Mesothelial cell of epicardium (in vitro differentiated cells): ENCODE data around the gene TFPT. TPM values are rescaled to one million over a fixed set of nuclear protein-coding genes. Genes with fewer than 3 reads are reported as not detected.

Source experiments
- DNase-seq, 2 experiments: peaks; one replicate each; pipeline ENCODE4 v3.0.0; 2021; ENCODE audit warnings: low spot score in 2 of 2; ENCODE audit not compliant: unreplicated experiment in 2 of 2
- H3K27ac Mint-ChIP-seq: 2 replicates; pipeline ENCODE4 v1.8.0; 2021; ENCODE audit warnings: mixed read lengths
- H3K27me3 Mint-ChIP-seq: 2 replicates; pipeline ENCODE4 v1.8.0; 2021; ENCODE audit warnings: low read depth, mixed read lengths
- H3K36me3 Mint-ChIP-seq: 2 replicates; pipeline ENCODE4 v1.8.0; 2021; ENCODE audit warnings: mixed read lengths
- H3K4me1 Mint-ChIP-seq: 2 replicates; pipeline ENCODE4 v1.8.0; 2021; ENCODE audit warnings: mixed read lengths
- H3K4me3 Mint-ChIP-seq: 2 replicates; pipeline ENCODE4 v1.8.0; 2021; ENCODE audit warnings: mild to moderate bottlenecking, moderate library complexity, mixed read lengths
- H3K9me3 Mint-ChIP-seq: 2 replicates; pipeline ENCODE4 v1.8.0; 2021; ENCODE audit warnings: mixed read lengths
- CTCF ChIP-seq: fragments of 200-600 bp; sonication (generic); IDR thresholded peaks from one replicate; pipeline ENCODE4 v1.5.0; 2021; ENCODE audit warnings: antibody characterized with exemption; ENCODE audit not compliant: unreplicated experiment
- total RNA-seq: library from RNA; stranded (reverse); gene quantifications from 3 replicates; pipeline ENCODE4 v1.2.1, GENCODE V29; 2021

TFPT gene
- total RNA-seq, 1 donor from 2014 or later: 20.7 TPM

DNA sequence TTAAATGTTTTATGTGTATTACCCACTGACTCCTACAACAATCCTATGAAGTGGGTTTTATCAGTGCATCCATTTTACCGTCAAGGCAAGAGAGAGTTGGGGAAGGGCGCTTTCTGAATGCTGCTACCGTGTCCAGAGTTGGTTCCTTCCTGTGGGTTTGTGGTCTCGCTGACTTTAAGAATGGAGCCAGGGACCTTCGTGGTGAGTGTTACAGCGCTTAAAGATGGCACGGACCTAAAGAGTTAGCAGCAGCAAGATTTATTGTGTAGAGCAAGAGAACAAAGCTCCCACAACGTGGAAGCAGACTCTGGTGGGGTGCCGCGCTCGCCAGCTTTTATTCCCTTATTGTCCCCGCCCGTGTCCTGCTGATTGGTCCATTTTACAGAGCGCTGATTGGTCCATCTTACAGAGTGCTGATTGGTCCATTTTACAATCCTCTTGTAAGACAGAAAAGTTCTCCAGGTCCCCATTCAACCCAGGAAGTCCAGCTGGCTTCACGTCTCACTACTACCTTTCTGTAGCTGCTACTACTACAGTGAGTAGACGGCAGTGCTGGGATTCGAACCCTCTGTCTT lies 20.9 kb downstream of the TFPT start:
- Mint-ChIP-seq H3K4me3 (no peak overlapping the region), H3K27ac (no peak overlapping the region), H3K36me3 (no peaks in the 10 kb centered on the region), H3K27me3 (peaks cover 50% of the 10 kb centered on the region), H3K9me3 (peaks cover 4% of the 10 kb centered on the region), H3K4me1 (peaks cover 4% of the 10 kb centered on the region)
- no peak for TF ChIP-seq CTCF
- no peak for DNase-seq

DNA sequence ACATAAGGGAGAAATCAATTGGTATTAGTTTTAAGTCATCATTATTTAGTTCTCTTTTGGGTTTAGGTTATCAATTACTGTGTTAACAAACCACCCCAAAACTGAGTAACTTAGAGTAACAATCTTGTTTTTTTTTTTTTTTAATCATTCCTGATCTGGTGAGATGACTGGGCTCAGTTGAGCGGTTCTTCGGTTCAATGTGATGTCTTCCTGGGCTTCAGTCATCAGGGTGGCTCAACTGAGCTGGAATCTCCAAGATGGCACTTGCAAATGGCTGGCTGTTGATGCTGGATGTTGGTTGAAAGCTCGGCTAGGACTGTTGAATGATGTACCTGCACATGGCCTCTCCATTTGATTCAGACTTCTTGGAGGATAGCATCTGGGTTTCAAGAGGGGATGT lies 31.0 kb downstream of the TFPT start:
- no peak overlapping the region for H3K4me3 Mint-ChIP-seq
- peaks cover 9% of the 10 kb centered on the region for H3K9me3 Mint-ChIP-seq
- no peak for DNase-seq
- no peak overlapping the region for H3K27ac Mint-ChIP-seq
- TF ChIP-seq CTCF: no peak
- no peaks in the 10 kb centered on the region for H3K4me1 Mint-ChIP-seq
- H3K27me3 Mint-ChIP-seq: peaks cover 25% of the 10 kb centered on the region
- no peaks in the 10 kb centered on the region for H3K36me3 Mint-ChIP-seq

DNA sequence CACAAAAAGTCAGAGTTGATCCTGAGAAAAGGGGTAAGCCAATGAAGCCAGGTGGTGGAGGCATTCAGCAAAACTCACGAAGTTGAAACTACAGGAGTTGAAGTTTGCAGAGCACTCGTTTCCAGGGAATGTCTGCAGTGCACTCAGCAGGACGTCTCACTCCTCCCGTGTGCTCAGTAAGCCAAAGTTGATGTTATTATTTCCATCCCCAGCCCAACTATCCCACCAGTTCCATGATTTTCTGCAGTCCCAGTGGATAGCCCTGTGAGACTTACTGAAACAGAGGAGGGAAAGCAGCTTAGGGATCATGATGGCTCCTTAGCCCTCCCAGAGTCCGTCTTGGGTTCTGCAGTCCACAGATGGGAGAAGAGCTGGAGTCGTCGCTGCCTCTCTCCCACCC lies 34.4 kb downstream of the TFPT start, which contains the start of gene TARM1:
TSS of gene TARM1 (minus strand) at position 334 of the 400 bp plus-strand sequence. CDS start at position 309, 25 bp downstream.
- H3K9me3 Mint-ChIP-seq: peaks cover 9% of the 10 kb centered on the region
- DNase-seq: no peak
- peaks cover 5% of the 10 kb centered on the region for H3K27me3 Mint-ChIP-seq
- H3K4me3 Mint-ChIP-seq: no peak within 1 kb of the TSS
- H3K4me1 Mint-ChIP-seq: no peaks in the 10 kb centered on the region
- no peak within 1 kb of the TSS for H3K27ac Mint-ChIP-seq
- TF ChIP-seq CTCF: no peak
- H3K36me3 Mint-ChIP-seq: no peaks in the 10 kb centered on the region

DNA sequence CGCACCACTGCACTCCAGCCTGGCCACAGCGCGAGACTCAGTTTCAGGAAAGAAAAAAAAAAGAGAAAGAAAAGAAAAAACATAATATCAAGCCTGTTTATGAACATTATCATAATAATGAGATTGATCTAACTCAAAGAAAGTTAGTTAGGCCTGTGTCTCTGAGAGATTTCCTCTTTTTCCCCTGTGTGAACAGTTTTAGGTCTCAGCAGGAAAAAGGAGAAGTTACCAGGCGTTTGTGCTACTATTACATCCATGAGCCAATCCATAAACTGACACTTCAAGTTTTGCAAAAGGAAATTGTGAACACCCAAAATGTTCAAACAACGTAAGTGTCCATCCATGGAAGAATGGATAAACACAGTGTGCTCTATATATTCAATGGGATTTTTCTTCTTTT lies 38.1 kb downstream of the TFPT start:
- Mint-ChIP-seq H3K4me1 (no peaks in the 10 kb centered on the region), H3K9me3 (peaks cover 3% of the 10 kb centered on the region), H3K27me3 (peaks cover 5% of the 10 kb centered on the region), H3K27ac (no peak overlapping the region), H3K36me3 (no peaks in the 10 kb centered on the region), H3K4me3 (no peak overlapping the region)
- DNase-seq: no peak
- no peak for TF ChIP-seq CTCF

DNA sequence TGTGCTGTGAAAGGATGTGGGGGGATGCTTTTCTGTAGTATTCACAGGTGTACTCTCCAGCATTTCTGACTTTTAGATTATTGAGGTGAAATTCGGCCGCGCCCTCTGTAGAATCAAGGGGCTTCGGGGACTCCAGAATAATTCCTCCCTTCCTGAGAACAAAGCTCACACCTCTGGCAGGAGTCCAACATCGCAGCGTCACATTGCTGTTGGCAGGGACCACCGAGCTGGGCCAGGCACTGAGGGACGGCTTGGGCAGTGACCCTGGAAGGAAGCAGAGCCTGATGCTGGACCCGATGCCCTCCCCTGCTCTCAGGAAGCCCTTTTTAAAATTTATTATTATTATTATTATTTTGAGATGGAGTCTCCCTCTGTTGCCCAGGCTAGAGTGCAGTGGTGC lies 40.6 kb downstream of the TFPT start:
- Mint-ChIP-seq H3K4me3 (no peak overlapping the region), H3K36me3 (no peaks in the 10 kb centered on the region), H3K4me1 (no peaks in the 10 kb centered on the region), H3K27ac (no peak overlapping the region), H3K9me3 (no peaks in the 10 kb centered on the region), H3K27me3 (peaks cover 7% of the 10 kb centered on the region)
- DNase-seq: no peak
- no peak for TF ChIP-seq CTCF

DNA sequence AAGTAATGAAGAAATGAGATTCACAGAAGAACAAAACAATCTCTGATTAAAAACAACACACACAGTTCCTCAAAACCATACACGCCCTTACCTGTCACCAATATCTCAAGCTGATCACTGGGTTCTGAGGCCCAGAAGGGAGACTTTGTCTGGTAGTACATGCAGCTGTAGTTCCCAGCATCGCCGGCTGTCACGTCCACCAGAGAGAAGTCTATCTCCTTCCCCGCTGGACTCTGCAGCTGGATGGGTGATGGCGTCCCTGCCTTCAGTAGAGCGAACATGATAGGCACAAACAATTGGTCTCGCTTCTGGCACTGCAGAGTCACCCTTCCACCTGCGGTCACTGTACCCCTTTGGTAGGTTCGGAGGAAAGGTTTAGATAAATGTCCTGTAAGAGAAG lies 41.6 kb downstream of the TFPT start:
- no peaks in the 10 kb centered on the region for H3K36me3 Mint-ChIP-seq
- peaks cover 12% of the 10 kb centered on the region for H3K27me3 Mint-ChIP-seq
- H3K4me1 Mint-ChIP-seq: no peaks in the 10 kb centered on the region
- H3K9me3 Mint-ChIP-seq: peaks cover 9% of the 10 kb centered on the region
- H3K27ac Mint-ChIP-seq: no peak overlapping the region
- DNase-seq: no peak
- no peak overlapping the region for H3K4me3 Mint-ChIP-seq
- TF ChIP-seq CTCF: no peak
